Prostate gland (tissue), 2 donors: ENCODE measurements around the gene TEF. TPM values are rescaled to one million over a fixed set of nuclear protein-coding genes. Genes with fewer than 3 reads are reported as not detected.
A peak's percentile ranks its signal among the peaks of the same experiment; 100 is the strongest.

Experiments used
- DNase-seq: peaks from one replicate; pipeline ENCODE4 v3.0.0-alpha.2; 2019; ENCODE audit warnings: low spot score
- H3K27ac ChIP-seq, 2 donors: fragments of 200-600 bp; sonication (generic); 2 replicates each; pipeline ENCODE4 v1.5.1; 2017 to 2019
- H3K27me3 ChIP-seq: fragments of 200-600 bp; sonication (generic); replicated peaks from 2 replicates; pipeline ENCODE4 v1.5.1; 2019; ENCODE audit not compliant: insufficient read depth
- H3K36me3 ChIP-seq, 2 donors: fragments of 200-600 bp; sonication (generic); 1 replicate in 1 of 2; 2 replicates in 1 of 2; pipeline versions ENCODE4 v1.5.1 to v1.8.1; 2017 to 2019
- H3K4me1 ChIP-seq: fragments of 200-600 bp; sonication (generic); replicated peaks from 2 replicates; pipeline ENCODE4 v1.5.1; 2019
- H3K4me3 ChIP-seq, 2 donors: fragments of 200-600 bp; sonication (generic); 2 replicates each; pipeline ENCODE4 v1.5.1; 2017 to 2019
- H3K9me3 ChIP-seq: fragments of 200-600 bp; sonication (generic); 2 replicates; pipeline ENCODE4 v1.5.1; 2017
- POLR2A ChIP-seq: fragments of 450-650 bp; IDR thresholded peaks from one replicate; pipeline ENCODE4 v1.6.1; 2016; ENCODE audit warnings: antibody characterized with exemption, mild to moderate bottlenecking
- POLR2AphosphoS5 ChIP-seq: sonication (generic); formaldehyde crosslinking; IDR thresholded peaks from one replicate; pipeline ENCODE4 v1.6.1; 2017; ENCODE audit warnings: antibody characterized with exemption
- WGBS: methylation state at CpG from one replicate; pipeline ENCODE4 v1.1.5; 2018; 5-methylcytosine and 5-hydroxymethylcytosine counted together
- intact Hi-C: fragments of 100-400 bp; cut with DNase I; formaldehyde crosslinking; loops from one replicate; pipeline ENCODE4 v1.14.2; 2022
- total RNA-seq, 2 donors: library from RNA; depleted of rRNA; stranded (reverse); fragments of >200 nt; gene quantifications; one replicate each; pipeline ENCODE4 v1.1.0, GENCODE V29; 2016
- TF ChIP-seq, protein P1 (sequence below), 4 experiments: fragments of 200-600 bp in 2 of 4; fragments of 450-650 bp in 2 of 4; sonication (generic) in 2 of 4; IDR thresholded peaks; 1 replicate in 3 of 4; 2 replicates in 1 of 4; pipeline ENCODE4 v1.5.1; 2016 to 2019; ENCODE audit warnings: antibody characterized with exemption in 4 of 4, mild to moderate bottlenecking in 2 of 4, moderate library complexity in 2 of 4

Gene TEF
- total RNA-seq, 2 donors from 2014 or later = 26.2 to 51.7 TPM

DNA sequence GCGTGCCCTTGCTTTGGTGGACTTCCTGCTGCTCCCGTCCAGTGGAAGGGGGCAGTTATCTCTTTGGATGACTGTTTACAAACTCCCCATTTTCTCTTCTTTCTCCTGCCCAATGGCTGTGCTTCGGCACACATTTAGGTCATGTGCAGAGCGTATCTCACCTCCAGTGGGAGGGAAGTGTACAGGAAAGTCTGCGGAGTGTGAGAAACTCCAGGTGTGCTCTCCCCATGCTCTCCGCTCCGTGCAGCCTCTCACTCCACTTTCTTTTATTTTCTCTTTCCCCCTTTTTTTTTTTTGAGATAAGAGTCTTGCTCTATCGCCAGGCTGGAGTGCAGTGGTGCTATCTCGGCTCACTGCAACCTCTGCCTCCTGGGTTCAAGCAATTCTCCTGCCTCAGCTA lies 11.9 kb upstream of the TEF start:
- TF ChIP-seq POLR2A = no peak
- TF ChIP-seq POLR2AphosphoS5 = no peak
- TF ChIP-seq, protein P1, sequence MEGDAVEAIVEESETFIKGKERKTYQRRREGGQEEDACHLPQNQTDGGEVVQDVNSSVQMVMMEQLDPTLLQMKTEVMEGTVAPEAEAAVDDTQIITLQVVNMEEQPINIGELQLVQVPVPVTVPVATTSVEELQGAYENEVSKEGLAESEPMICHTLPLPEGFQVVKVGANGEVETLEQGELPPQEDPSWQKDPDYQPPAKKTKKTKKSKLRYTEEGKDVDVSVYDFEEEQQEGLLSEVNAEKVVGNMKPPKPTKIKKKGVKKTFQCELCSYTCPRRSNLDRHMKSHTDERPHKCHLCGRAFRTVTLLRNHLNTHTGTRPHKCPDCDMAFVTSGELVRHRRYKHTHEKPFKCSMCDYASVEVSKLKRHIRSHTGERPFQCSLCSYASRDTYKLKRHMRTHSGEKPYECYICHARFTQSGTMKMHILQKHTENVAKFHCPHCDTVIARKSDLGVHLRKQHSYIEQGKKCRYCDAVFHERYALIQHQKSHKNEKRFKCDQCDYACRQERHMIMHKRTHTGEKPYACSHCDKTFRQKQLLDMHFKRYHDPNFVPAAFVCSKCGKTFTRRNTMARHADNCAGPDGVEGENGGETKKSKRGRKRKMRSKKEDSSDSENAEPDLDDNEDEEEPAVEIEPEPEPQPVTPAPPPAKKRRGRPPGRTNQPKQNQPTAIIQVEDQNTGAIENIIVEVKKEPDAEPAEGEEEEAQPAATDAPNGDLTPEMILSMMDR (IDR thresholded peaks at IDR 0.05) = no peak
- DNase-seq = no peak
- 85% methylated on average over 9 of the region's 9 CpGs for WGBS
- H3K27me3 ChIP-seq = no peaks in the 10 kb centered on the region
- no peaks in the 10 kb centered on the region for H3K36me3 ChIP-seq
- no peaks in the 10 kb centered on the region for H3K9me3 ChIP-seq
- H3K27ac ChIP-seq = no peak overlapping the region
- intact Hi-C loops = loop anchor here (5.0 kb wide), 1 partner anchor 68 kb away; the partner anchor contains the start of gene ZC3H7B
- H3K4me3 ChIP-seq = no peak overlapping the region
- peaks cover 11% of the 10 kb centered on the region for H3K4me1 ChIP-seq

DNA sequence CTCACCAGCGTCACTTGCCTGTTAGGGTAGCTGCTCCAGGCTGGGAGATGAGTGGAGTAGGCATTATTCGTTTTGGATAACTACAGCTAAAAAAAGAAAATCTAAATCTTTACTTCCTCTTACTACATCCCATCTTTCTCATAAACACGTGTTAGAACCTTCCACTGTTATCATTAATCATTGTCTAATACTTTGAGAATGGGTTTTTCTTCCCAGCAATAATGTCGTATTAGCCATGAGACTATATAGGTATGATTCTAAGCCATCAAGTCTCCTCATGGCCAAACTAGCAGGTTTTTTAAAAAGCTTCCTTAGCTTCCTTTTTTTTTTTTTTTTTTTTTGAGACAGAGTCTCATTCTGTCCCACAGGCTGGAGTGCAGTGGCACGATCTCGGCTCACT lies 3.9 kb upstream of the TEF start:
- Histone ChIP-seq H3K4me1 (peaks cover 6% of the 10 kb centered on the region), H3K27ac (no peak overlapping the region)

DNA sequence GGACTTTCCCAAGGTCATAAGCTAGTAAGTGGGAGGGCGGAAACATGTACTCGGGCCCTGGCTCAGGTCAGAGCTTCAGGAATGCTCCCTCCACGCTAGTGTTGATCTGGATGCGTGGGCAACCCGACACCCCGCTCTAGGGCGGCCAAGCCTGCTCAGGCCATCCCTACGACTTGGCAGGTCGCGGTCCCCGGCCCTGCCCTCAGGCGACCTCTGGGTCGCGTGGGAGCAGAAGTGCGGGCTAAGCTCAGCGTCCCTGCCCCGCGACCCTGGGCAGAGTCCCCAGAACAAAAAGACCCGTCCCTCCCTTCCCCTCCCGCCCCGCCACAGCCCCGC lies 781 bp upstream of the TEF start:
- intact Hi-C loops = loop anchor here (5.0 kb wide), 1 partner anchor 289 kb away; the partner anchor contains the start of gene EP300
- Histone ChIP-seq H3K36me3 (no peaks in the 10 kb centered on the region), H3K4me3 (peak overlapping the region; percentile 83 to 97), H3K27ac (peak overlapping the region; percentile 93 to 98), H3K27me3 (no peaks in the 10 kb centered on the region), H3K9me3 (no peaks in the 10 kb centered on the region), H3K4me1 (peaks cover 9% of the 10 kb centered on the region)
- peak; percentile 68 for DNase-seq
- TF ChIP-seq POLR2A (peak; percentile 64), POLR2AphosphoS5 (peak; percentile 64)
- TF ChIP-seq, protein P1 (IDR thresholded peaks at IDR 0.05) = no peak
- WGBS = under 1% methylated on average over 19 of the region's 22 CpGs

More for the DNA sequence above, 3.9 kb upstream of the TEF start:
- Histone ChIP-seq H3K4me3 (no peak overlapping the region), H3K36me3 (no peaks in the 10 kb centered on the region), H3K9me3 (no peaks in the 10 kb centered on the region), H3K27me3 (no peaks in the 10 kb centered on the region)
- WGBS = 61% methylated on average over 6 of the region's 6 CpGs
- TF ChIP-seq, protein P1 (IDR thresholded peaks at IDR 0.05) = no peak
- no peak for DNase-seq
- intact Hi-C loops = no loop called here

DNA sequence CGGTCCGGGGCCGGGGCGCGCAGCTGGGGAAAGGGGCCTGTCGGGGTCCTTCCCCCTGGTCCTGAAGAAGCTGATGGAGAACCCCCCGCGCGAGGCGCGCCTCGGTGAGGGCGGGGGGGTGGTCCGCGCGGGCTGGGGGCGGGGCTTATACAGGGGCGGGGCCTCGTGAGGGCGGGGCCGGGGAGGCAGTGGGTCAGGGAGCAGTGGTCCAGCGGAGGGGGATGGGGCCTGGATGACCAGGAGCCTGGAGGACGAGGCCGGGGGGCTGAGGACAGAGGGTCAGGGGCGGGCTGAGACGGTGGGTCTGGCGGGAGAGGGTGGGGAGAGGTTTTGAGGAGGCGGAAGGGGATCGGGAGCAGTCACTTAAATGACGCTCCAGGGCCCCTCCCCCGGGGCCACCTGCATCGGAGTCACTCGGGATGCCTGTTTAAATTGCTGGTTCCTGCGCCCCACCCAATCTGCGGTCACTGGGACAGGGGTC lies 396 bp downstream of the TEF start:
- H3K36me3 ChIP-seq = no peaks in the 10 kb centered on the region
- H3K9me3 ChIP-seq = no peaks in the 10 kb centered on the region
- peak; percentile 58 for DNase-seq
- intact Hi-C loops = loop anchor here (5.0 kb wide), 1 partner anchor 290 kb away; the partner anchor contains the start of gene EP300
- peak overlapping the region; percentile 83 to 97 for H3K4me3 ChIP-seq
- peak overlapping the region; percentile 93 to 98 for H3K27ac ChIP-seq
- H3K4me1 ChIP-seq = peaks cover 9% of the 10 kb centered on the region
- no peaks in the 10 kb centered on the region for H3K27me3 ChIP-seq
- under 1% methylated on average over 31 of the region's 35 CpGs for WGBS
- no peak for TF ChIP-seq POLR2AphosphoS5
- no peak for TF ChIP-seq POLR2A
- TF ChIP-seq, protein P1 (IDR thresholded peaks at IDR 0.05) = no peak

DNA sequence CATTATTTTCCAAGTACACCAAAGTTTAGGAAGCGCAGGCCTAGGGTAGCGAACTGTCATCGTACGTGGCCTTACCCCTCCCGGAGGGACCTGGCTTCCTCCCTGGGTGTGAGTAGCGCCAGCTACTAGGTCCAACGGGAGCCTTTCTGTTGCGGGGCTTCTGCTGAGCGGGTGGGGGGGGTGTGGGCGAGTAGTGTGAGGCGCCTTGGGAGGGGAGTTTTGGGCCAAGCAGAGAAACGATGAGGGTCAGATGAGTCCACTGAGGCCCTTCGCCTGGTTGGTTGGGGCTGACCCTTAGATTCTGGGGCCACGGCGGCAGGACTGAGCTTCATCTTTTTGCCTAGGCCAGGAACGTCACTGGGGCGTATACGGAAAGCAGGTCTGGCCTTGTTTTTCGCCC lies 868 bp downstream of the TEF start:
- intact Hi-C loops = loop anchor here (5.0 kb wide), 1 partner anchor 290 kb away; the partner anchor contains the start of gene EP300
- no peak for DNase-seq

More for the DNA sequence above, 868 bp downstream of the TEF start:
- Histone ChIP-seq H3K27me3 (no peaks in the 10 kb centered on the region), H3K9me3 (no peaks in the 10 kb centered on the region), H3K4me3 (peak overlapping the region; percentile 83 to 97), H3K36me3 (no peaks in the 10 kb centered on the region), H3K27ac (peak overlapping the region; percentile 93 to 98), H3K4me1 (peaks cover 9% of the 10 kb centered on the region)
- 7% methylated on average over 19 of the region's 19 CpGs for WGBS
- TF ChIP-seq POLR2AphosphoS5 = no peak
